NB4 (cell line): Measurements from ENCODE around the gene CUL9.

ENCODE experiments used
- DNase-seq: peaks from one replicate; pipeline ENCODE4 v3.0.0; 2010; ENCODE audit warnings: low read depth
- H3K4me3 ChIP-seq: one replicate; pipeline ENCODE4 v1.5.1; 2011; ENCODE audit warnings: mild to moderate bottlenecking, low read depth, low read length, moderate library complexity
- CTCF ChIP-seq: IDR thresholded peaks from one replicate; pipeline ENCODE4 v1.5.1; 2012; ENCODE audit warnings: low read depth, low read length
- MAX ChIP-seq: IDR thresholded peaks from 2 replicates; pipeline ENCODE4 v1.6.1; 2011; ENCODE audit warnings: low read depth, low read length
- MYC ChIP-seq: IDR thresholded peaks from 2 replicates; pipeline ENCODE4 v1.6.1; 2011; ENCODE audit warnings: low read depth, low read length
- POLR2A ChIP-seq: IDR thresholded peaks from 2 replicates; pipeline ENCODE4 v1.6.1; 2011; ENCODE audit warnings: mild to moderate bottlenecking; ENCODE audit not compliant: insufficient read length; ENCODE audit errors: extremely low read depth

CUL9 gene

GRCh38 chr6:43254138-43254817, 72.3 kb downstream of the CUL9 start:
- TF ChIP-seq POLR2A, result no peak
- no peak for TF ChIP-seq MYC
- no peak for TF ChIP-seq CTCF
- no peak overlapping the region for H3K4me3 ChIP-seq
- DNase-seq, result no peak

GRCh38 chr6:43254846-43255245, 72.8 kb downstream of the CUL9 start:
- DNase-seq, result no peak
- TF ChIP-seq MAX, result no peak
- H3K4me3 ChIP-seq, result no peak overlapping the region

GRCh38 chr6:43255408-43256054, 73.5 kb downstream of the CUL9 start:
- DNase-seq, result no peak
- TF ChIP-seq POLR2A, result no peak
- TF ChIP-seq MYC, result no peak
- TF ChIP-seq MAX, result no peak
- TF ChIP-seq CTCF, result no peak
- no peak overlapping the region for H3K4me3 ChIP-seq

GRCh38 chr6:43256670-43257366, 74.8 kb downstream of the CUL9 start:
- H3K4me3 ChIP-seq, result no peak overlapping the region
- no peak for TF ChIP-seq POLR2A
- TF ChIP-seq CTCF, result no peak
- TF ChIP-seq MYC, result no peak
- no peak for TF ChIP-seq MAX
- no peak for DNase-seq

- H3K4me3 ChIP-seq, result no peak overlapping the region
- TF ChIP-seq CTCF, result no peak
- TF ChIP-seq MYC, result no peak
- no peak for TF ChIP-seq POLR2A
- TF ChIP-seq MAX, result no peak
- DNase-seq, result no peak
These were observed 75.6 kb downstream of the CUL9 start for GRCh38 chr6:43257367-43258145.

- TF ChIP-seq MYC (no peak), POLR2A (no peak), MAX (no peak), CTCF (no peak)
- H3K4me3 ChIP-seq, result no peak overlapping the region
- DNase-seq, result no peak
These were observed 76.2 kb downstream of the CUL9 start for GRCh38 chr6:43258180-43258579.
